Neuronal stem cell (in vitro differentiated cells): Measurements from ENCODE around the gene EDDM13.

ENCODE experiments used
- DNase-seq: peaks from one replicate; pipeline ENCODE4 v3.0.0-alpha.2; 2013; ENCODE audit warnings: low spot score
- H2AFZ ChIP-seq: one replicate; pipeline ENCODE4 v1.6.1; 2013; ENCODE audit warnings: mild to moderate bottlenecking, low read length, inconsistent platforms
- H2AK5ac ChIP-seq: 2 replicates; pipeline ENCODE4 v1.6.1; 2013; ENCODE audit warnings: low read depth, mild to moderate bottlenecking, inconsistent platforms, low read length, moderate library complexity, mixed read lengths
- H2BK120ac ChIP-seq: 2 replicates; pipeline ENCODE4 v1.6.1; 2013; ENCODE audit warnings: low read depth, mild to moderate bottlenecking, inconsistent platforms, low read length, moderate library complexity, mixed read lengths
- H2BK12ac ChIP-seq: one replicate; pipeline ENCODE4 v1.6.1; 2013; ENCODE audit warnings: low read length, inconsistent platforms
- H2BK15ac ChIP-seq: 2 replicates; pipeline ENCODE4 v1.6.1; 2013; ENCODE audit warnings: mild to moderate bottlenecking, low read length, inconsistent platforms, mixed read lengths
- H2BK5ac ChIP-seq: one replicate; pipeline ENCODE4 v1.6.1; 2013; ENCODE audit warnings: inconsistent platforms, mild to moderate bottlenecking, low read length, moderate library complexity
- H3K14ac ChIP-seq: one replicate; pipeline ENCODE4 v1.6.1; 2013; ENCODE audit warnings: low read length, inconsistent platforms
- H3K18ac ChIP-seq: 2 replicates; pipeline ENCODE4 v1.6.1; 2013; ENCODE audit warnings: low read length, inconsistent platforms
- H3K23ac ChIP-seq: 2 replicates; pipeline ENCODE4 v1.6.1; 2013; ENCODE audit warnings: low read depth, mild to moderate bottlenecking, mixed read lengths, low read length, inconsistent platforms; ENCODE audit not compliant: poor library complexity
- H3K27ac ChIP-seq: replicated peaks from 3 replicates; pipeline ENCODE4 v1.5.1; 2013; ENCODE audit warnings: low read length, inconsistent platforms
- H3K27me3 ChIP-seq, 3 experiments: 2 replicates each; pipeline ENCODE4 v1.6.1; 2013; ENCODE audit warnings: low read length in 3 of 3, mild to moderate bottlenecking in 2 of 3, inconsistent platforms in 1 of 3, low read depth in 1 of 3, mixed read lengths in 1 of 3, moderate library complexity in 1 of 3; ENCODE audit not compliant: control insufficient read depth in 3 of 3, insufficient read depth in 3 of 3
- H3K36me3 ChIP-seq, 2 donors: replicated peaks in 1 of 2; 2 replicates each; pipeline ENCODE4 v1.6.1; 2013; ENCODE audit warnings: low read length in 2 of 2; ENCODE audit not compliant: control insufficient read depth in 2 of 2, insufficient read depth in 2 of 2
- H3K4ac ChIP-seq: 2 replicates; pipeline ENCODE4 v1.6.1; 2013; ENCODE audit warnings: inconsistent platforms, mild to moderate bottlenecking, low read length, moderate library complexity
- H3K4me1 ChIP-seq, 2 donors: 1 replicate in 1 of 2; 2 replicates in 1 of 2; pipeline ENCODE4 v1.6.1; 2013; ENCODE audit warnings: low read length in 2 of 2, low read depth in 1 of 2; ENCODE audit not compliant: control insufficient read depth in 2 of 2, insufficient read depth in 1 of 2
- H3K4me2 ChIP-seq: one replicate; pipeline ENCODE4 v1.6.1; 2013; ENCODE audit warnings: mild to moderate bottlenecking, low read length, inconsistent platforms; ENCODE audit not compliant: insufficient read depth, poor library complexity, severe bottlenecking
- H3K4me3 ChIP-seq, 2 donors: 2 replicates each; pipeline ENCODE4 v1.5.1; 2013; ENCODE audit warnings: low read length in 2 of 2, mild to moderate bottlenecking in 2 of 2, inconsistent platforms in 1 of 2, moderate library complexity in 1 of 2
- H3K79me1 ChIP-seq: one replicate; pipeline ENCODE4 v1.6.1; 2013; ENCODE audit warnings: low read depth, mild to moderate bottlenecking, inconsistent platforms, low read length, moderate library complexity
- H3K9ac ChIP-seq: one replicate; pipeline ENCODE4 v1.6.1; 2013; ENCODE audit warnings: mild to moderate bottlenecking, low read depth, low read length, inconsistent platforms; ENCODE audit not compliant: poor library complexity
- H3K9me3 ChIP-seq, 2 donors: replicated peaks in 1 of 2; 2 replicates each; pipeline versions ENCODE3 to v1.6.1; 2013; ENCODE audit warnings: low read length in 2 of 2, mild to moderate bottlenecking in 2 of 2, inconsistent platforms in 1 of 2, low read depth in 1 of 2, mixed read lengths in 1 of 2, moderate library complexity in 1 of 2; ENCODE audit not compliant: control insufficient read depth in 2 of 2, insufficient read depth in 1 of 2
- H4K8ac ChIP-seq: one replicate; pipeline ENCODE4 v1.6.1; 2013; ENCODE audit warnings: low read depth, mild to moderate bottlenecking, inconsistent platforms, low read length, moderate library complexity
- H4K91ac ChIP-seq: one replicate; pipeline ENCODE4 v1.6.1; 2013; ENCODE audit warnings: low read length, low read depth, mild to moderate bottlenecking, inconsistent platforms; ENCODE audit not compliant: poor library complexity
- WGBS, 2 donors: extraction: QIAGEN DNeasy Blood & Tissue Kit; methylation state at CpG; one replicate each; pipeline ENCODE4 v1.1.7; 2013; ENCODE audit warnings: missing lambda C conversion rate in 2 of 2, mixed read lengths in 1 of 2; ENCODE audit not compliant: insufficient read length in 2 of 2, insufficient replicate concordance in 1 of 2; ENCODE audit errors: extremely low coverage in 2 of 2; 5-methylcytosine and 5-hydroxymethylcytosine counted together

EDDM13 gene

GRCh38 chr19:56291867-56292266, 19.3 kb downstream of the EDDM13 start:
- no CpG with 5 or more reads among the region's 6 CpGs for WGBS, 2 donors
- no peaks in the 10 kb centered on the region for H3K79me1 ChIP-seq
- peaks cover 7% of the 10 kb centered on the region in 2 donors for H3K9me3 ChIP-seq
- H3K36me3 ChIP-seq, result peaks cover 4 to 12% of the 10 kb centered on the region in 2 donors
- DNase-seq, result no peak
- H2AK5ac ChIP-seq, result no peak overlapping the region
- H3K23ac ChIP-seq, result no peak overlapping the region
- H3K18ac ChIP-seq, result no peak overlapping the region
- no peak overlapping the region for H3K4me2 ChIP-seq
- H2BK5ac ChIP-seq, result no peak overlapping the region
- no peak overlapping the region for H3K14ac ChIP-seq
- H2BK15ac ChIP-seq, result no peak overlapping the region
- no peak overlapping the region for H3K4ac ChIP-seq
- no peak overlapping the region for H4K8ac ChIP-seq
- no peak overlapping the region for H2AFZ ChIP-seq
- no peak overlapping the region for H3K9ac ChIP-seq
- H3K4me1 ChIP-seq, result peaks cover 1 to 10% of the 10 kb centered on the region in 2 donors
- no peaks in the 10 kb centered on the region for H3K27me3 ChIP-seq
- no peak overlapping the region for H2BK120ac ChIP-seq
- H4K91ac ChIP-seq, result no peak overlapping the region
- H3K27ac ChIP-seq, result no peak overlapping the region
- no peak overlapping the region for H2BK12ac ChIP-seq
- H3K4me3 ChIP-seq, result no peak overlapping the region

DNA sequence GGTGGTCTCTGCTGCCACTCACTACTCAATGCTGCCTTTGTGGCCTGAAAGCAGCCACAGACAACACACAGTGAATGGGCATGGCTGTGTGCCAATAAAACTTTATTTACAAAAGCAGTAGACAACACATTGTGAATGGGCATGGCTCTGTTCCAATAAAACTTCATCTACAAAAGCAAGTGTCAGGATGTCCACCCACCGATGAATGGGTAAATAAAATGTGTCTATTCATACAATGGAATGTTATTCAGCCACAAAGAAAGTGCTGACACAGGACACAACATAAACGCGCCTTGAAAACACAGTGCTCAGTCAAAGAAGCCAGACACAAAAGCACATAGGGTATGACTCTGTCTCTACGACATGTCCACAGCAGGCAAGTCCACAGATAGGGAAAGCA, 22.0 kb downstream of the EDDM13 start:
- no peak overlapping the region for H3K9ac ChIP-seq
- H2BK120ac ChIP-seq, result no peak overlapping the region
- H3K27ac ChIP-seq, result peak overlapping the region; percentile 54
- H4K8ac ChIP-seq, result no peak overlapping the region
- H3K4me1 ChIP-seq, result peaks cover 1 to 10% of the 10 kb centered on the region in 2 donors
- H3K14ac ChIP-seq, result no peak overlapping the region
- WGBS, 2 donors, result no CpG with 5 or more reads among the region's 4 CpGs
- H2BK15ac ChIP-seq, result no peak overlapping the region
- H2BK5ac ChIP-seq, result no peak overlapping the region
- H2AK5ac ChIP-seq, result no peak overlapping the region
- H2BK12ac ChIP-seq, result no peak overlapping the region
- H3K27me3 ChIP-seq, result no peaks in the 10 kb centered on the region
- DNase-seq, result no peak
- no peaks in the 10 kb centered on the region for H3K79me1 ChIP-seq
- H2AFZ ChIP-seq, result no peak overlapping the region
- peaks cover 2 to 7% of the 10 kb centered on the region in 2 donors for H3K9me3 ChIP-seq
- no peak overlapping the region for H3K4me2 ChIP-seq
- no peak overlapping the region for H3K4me3 ChIP-seq
- H3K36me3 ChIP-seq, result peaks cover 2 to 12% of the 10 kb centered on the region in 2 donors
- no peak overlapping the region for H3K23ac ChIP-seq
- H3K4ac ChIP-seq, result no peak overlapping the region
- no peak overlapping the region for H4K91ac ChIP-seq
- no peak overlapping the region for H3K18ac ChIP-seq

- no peak overlapping the region for H2BK120ac ChIP-seq
- no peaks in the 10 kb centered on the region for H3K79me1 ChIP-seq
- no peak overlapping the region for H3K18ac ChIP-seq
- no peak overlapping the region for H3K23ac ChIP-seq
- no peak overlapping the region for H2BK12ac ChIP-seq
- H4K8ac ChIP-seq, result no peak overlapping the region
- no peak overlapping the region for H2AFZ ChIP-seq
- no peak overlapping the region for H3K4me2 ChIP-seq
- no peak overlapping the region for H3K14ac ChIP-seq
- H3K4me3 ChIP-seq, result no peak overlapping the region
- H4K91ac ChIP-seq, result no peak overlapping the region
- H3K9me3 ChIP-seq, result peaks cover 2 to 7% of the 10 kb centered on the region in 2 donors
- H2AK5ac ChIP-seq, result peak overlapping the region; percentile 72
- no peaks in the 10 kb centered on the region for H3K27me3 ChIP-seq
- peaks cover 1 to 10% of the 10 kb centered on the region in 2 donors for H3K4me1 ChIP-seq
- H3K36me3 ChIP-seq, result peaks cover 2 to 12% of the 10 kb centered on the region in 2 donors
- no peak overlapping the region for H2BK15ac ChIP-seq
- no peak for DNase-seq
- WGBS, 2 donors, result no CpG with 5 or more reads among the region's 22 CpGs
- no peak overlapping the region for H3K9ac ChIP-seq
- no peak overlapping the region for H3K4ac ChIP-seq
- H2BK5ac ChIP-seq, result peak overlapping the region; percentile 15
- H3K27ac ChIP-seq, result no peak overlapping the region
Measured at GRCh38 chr19:56295531-56296455, 23.2 kb downstream of the EDDM13 start.

DNA sequence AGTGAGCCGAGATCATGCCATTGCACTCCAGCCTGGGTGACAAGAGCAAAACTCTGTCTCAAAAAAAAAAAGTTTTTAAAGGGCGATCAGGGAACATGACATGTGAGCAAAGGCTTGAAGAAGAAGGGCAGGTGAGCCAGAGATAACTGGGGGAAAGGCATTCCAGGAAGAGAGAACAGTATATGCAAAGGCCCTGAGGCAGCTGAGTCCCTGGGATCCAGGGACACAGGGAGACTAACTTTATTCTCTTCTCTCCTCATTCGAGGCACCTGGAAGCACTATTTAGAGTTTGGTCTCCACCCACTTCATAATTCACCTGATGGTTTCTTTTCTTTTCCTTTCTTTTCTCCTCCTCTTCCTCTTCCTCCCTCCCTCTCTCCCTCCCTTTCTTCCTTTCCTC, 24.5 kb downstream of the EDDM13 start:
- no CpG with 5 or more reads among the region's 3 CpGs for WGBS, 2 donors
- H3K9me3 ChIP-seq, result peaks cover 2 to 7% of the 10 kb centered on the region in 2 donors
- no peak overlapping the region for H2BK5ac ChIP-seq
- no peak overlapping the region for H3K18ac ChIP-seq
- H2BK15ac ChIP-seq, result no peak overlapping the region
- H3K36me3 ChIP-seq, result peaks cover 2 to 6% of the 10 kb centered on the region in 2 donors
- H4K91ac ChIP-seq, result no peak overlapping the region
- H4K8ac ChIP-seq, result no peak overlapping the region
- no peaks in the 10 kb centered on the region for H3K27me3 ChIP-seq
- no peak overlapping the region for H2AFZ ChIP-seq
- DNase-seq, result no peak
- no peak overlapping the region for H3K4me2 ChIP-seq
- no peak overlapping the region for H3K4me3 ChIP-seq
- H2BK12ac ChIP-seq, result no peak overlapping the region
- H3K9ac ChIP-seq, result no peak overlapping the region
- no peak overlapping the region for H3K23ac ChIP-seq
- no peak overlapping the region for H3K14ac ChIP-seq
- no peak overlapping the region for H2BK120ac ChIP-seq
- H3K4ac ChIP-seq, result no peak overlapping the region
- H3K27ac ChIP-seq, result no peak overlapping the region
- no peaks in the 10 kb centered on the region for H3K79me1 ChIP-seq
- peaks cover 1 to 10% of the 10 kb centered on the region in 2 donors for H3K4me1 ChIP-seq
- no peak overlapping the region for H2AK5ac ChIP-seq
